Esophagus mucosa (tissue), 1 donor: ENCODE results near the gene POLR2L. TPM values are rescaled to one million over a fixed set of nuclear protein-coding genes. Genes with fewer than 3 reads are reported as not detected.

Experiments
- ATAC-seq: fragments of 200-7000 bp; cut with Tn5 transposase; one replicate; pipeline ENCODE4 v1.9.1; 2020
- total RNA-seq: library from RNA; stranded (reverse); gene quantifications from one replicate; pipeline ENCODE4 v1.2.4, GENCODE V29; 2023
- donor health status: DM: yes; HTN: yes; CAD: no.

The POLR2L gene
- total RNA-seq, result 177 TPM

DNA sequence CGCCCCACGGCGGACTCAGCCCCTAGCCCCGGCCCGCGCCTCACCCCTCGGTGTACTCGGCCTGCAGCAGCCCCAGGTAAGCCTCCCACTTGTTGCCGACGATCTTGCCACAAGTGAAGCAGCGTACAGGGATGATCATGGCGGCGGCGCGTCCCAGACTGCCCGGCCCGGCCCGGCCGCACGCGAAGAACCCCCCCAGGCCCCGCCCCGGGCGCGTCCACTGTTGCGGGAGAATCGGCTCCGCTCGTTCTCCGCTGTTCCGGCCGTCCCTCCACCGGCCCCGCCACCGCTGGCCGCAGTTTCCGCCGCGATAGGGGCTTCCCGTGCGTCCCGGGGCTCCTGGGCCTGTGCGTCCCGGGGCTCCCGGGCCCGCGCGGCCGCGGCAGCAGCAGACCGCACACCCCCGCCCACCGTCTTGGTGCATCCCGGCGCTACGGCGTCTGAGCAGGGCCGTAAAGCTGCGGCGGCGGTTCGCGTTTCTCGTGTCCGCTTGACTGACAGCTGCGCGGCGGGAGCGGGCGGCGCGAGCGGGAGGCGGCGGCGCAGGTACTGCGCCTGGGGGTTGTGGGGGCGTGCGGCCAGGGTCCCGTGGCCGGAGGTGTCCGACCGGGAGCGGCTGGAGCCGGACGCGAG lies at the start of gene POLR2L, which contains the start of gene TSPAN4:
Gene POLR2L, minus strand, starts transcription at position 160 of the 633 bp plus-strand sequence. Its CDS starts 21 bp downstream, at position 139.
Gene TSPAN4, plus strand, starts transcription at position 483 of the 633 bp plus-strand sequence. CDS start 7,453 bp downstream, outside the sequence.
- ATAC-seq, result peak; percentile 66

DNA sequence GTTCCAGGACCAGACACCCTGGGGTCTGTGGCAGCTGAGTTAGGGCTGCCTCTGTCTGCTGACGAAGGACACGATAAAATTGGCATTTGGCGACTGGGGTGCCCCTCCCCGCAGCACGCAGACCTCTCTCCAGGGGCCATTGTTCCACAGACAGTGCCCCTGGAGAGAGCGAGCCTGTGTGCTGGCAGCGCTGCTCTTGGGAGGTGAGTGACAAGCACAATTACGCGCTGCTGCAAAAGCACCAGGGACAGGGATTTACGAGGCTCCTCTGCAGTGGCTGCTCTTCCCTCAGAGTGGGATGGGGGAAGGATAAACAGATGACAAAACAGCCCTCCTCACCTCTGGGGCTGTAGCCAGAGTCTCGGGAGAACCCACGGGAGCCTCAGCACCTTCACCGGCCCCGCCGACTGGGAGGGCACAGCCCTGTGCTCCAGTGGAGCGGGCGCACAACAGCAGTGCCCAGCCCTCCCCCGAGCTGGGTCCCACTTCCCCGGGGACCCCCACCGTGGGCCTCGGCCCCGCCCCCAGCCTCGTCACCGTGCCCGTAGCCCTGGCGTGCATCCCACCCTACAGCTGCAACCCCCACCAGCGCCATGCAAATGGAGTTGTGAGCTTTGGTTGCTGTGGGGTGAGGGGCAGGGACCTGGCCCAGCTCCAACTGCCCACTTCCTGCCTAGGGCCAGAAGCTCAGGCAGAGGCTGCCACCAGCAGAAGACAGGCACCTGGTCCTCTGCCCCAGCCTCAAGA lies 48.6 kb upstream of the POLR2L start:
- no peak for ATAC-seq

DNA sequence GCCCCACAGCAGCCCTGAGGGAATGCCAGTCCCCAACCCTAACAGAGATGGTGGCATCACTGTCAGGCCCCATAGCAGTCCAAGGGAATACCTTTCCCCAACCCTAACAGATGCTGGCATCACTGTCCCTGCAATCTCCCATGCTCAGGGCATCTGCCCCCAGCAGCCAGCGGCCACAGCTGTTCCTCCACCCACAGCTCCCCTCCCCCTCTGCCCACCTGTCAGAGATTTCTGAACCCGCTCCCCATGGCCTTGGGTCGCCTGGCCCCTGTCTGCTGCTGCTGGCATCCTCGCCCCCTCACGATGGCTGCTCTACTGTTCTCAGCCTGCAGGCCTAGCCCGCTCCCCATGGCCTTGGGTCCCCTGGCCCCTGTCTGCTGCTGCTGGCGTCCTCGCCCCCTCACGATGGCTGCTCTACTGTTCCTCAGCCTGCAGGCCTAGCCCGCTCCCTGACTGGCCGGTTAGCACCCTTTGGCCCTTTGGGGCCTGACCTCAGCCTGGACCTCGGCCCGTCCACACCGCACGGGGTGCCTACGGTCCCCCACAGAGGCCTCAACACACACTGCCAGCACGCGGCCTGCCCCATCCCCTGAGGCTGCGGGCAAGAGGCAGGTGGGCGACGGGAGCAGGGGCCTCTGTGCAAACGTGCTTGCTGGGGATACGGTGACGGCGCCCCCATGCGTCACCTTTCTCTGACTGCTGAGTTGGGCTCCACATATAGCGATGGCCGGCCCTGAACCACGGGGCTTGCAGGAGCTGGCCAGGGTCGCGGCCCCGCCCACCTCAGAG lies 47.6 kb upstream of the POLR2L start:
- no peak for ATAC-seq

DNA sequence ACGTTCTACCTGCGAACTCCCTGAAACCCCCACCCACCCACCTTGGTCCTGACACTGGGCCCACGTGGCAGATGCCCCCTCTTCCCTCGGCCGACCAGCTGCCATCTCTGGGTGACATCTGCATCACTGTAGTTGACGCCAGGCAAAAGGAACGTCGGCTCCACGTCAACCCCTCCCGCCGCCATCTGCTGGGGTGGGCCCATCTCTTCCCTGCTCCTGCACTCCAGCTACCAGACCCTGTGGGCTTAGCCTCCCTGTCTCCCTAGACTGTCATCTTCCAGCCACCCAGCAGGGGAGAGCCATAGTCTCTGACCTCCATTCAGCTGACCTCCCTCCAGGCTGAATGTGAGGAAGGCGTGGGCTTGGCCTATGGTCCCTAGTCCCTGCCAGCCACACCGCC lies 46.9 kb upstream of the POLR2L start:
- ATAC-seq, result no peak

DNA sequence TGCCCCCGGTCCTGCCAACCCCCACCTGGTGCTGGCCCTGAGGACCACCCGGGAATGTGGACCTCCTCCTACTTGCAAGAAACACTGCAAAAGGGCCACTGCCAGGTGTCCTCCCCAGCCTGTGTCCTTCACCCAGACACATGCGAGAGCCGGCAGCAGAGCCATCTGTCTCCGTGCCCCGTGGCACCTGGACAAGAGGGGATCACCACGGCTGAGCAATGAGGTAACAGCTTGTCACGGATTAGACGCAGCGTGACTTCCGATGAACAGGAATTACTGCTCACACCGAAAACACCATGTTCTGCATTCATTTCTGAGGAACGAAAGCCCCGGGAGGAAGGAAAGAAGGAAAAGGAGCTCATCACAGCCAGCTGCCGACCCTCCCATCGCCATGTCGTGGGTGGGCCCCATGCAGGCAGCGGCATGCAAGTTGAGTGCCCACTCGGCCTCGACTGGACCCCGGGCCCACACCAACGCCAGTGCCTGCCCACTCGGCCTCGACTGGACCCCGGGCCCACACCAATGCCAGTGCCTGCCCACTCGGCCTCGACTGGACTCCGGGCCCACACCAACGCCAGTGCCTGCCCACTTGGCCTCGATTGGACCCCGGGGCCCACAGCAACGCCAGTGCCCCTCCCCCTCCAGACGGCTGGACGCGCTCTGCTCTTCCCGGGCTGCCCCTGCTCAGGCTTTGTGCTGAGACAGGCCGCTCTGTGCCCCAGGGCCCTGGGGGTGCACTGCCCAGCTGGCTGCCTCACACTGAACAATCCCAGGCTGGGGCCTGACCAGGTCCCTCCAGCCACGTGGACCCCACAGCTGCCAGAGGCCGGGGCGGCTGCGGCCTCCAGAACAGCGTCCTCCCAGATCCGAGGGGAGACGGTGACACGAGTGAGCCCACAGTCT lies 46.2 kb upstream of the POLR2L start:
- no peak for ATAC-seq

DNA sequence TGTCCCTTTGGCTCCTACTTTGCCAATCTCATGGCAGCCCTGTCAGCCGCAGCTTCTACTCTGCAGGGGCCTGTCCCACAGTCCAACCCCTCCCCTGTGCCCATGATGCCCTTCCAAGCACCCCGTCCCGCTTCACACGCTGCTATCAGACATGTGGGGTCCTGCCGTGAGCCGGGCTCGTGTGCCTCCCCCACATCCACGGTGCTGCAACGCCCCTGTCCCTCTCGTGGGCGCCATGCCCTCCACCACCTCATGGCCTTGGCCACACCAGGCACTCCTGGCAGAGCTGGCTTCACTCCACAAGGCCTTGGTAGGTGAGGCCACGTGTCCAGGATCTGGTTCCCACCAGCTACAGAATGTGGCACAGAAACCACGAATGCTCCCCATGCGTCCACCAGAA lies 45.3 kb upstream of the POLR2L start:
- ATAC-seq, result no peak

DNA sequence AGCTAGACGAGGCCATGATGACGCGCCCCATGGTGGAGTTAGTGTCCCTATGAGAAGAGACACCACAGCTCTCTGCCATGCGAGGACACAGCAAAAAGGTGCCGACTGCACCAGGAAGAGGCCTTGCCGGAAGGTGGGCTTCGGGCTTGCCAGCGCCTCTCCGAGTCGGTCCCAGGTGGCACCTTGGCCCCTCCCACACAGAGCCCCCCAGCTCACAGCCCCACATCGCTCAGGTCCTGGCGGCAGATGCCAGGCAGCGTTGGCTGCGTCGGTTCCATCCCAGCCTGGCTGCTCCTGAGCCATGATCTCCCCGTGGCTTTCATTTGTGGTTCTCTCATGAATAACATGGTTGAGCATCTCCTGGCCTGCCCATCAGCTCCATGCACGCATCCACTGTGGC lies 44.2 kb upstream of the POLR2L start:
- no peak for ATAC-seq

DNA sequence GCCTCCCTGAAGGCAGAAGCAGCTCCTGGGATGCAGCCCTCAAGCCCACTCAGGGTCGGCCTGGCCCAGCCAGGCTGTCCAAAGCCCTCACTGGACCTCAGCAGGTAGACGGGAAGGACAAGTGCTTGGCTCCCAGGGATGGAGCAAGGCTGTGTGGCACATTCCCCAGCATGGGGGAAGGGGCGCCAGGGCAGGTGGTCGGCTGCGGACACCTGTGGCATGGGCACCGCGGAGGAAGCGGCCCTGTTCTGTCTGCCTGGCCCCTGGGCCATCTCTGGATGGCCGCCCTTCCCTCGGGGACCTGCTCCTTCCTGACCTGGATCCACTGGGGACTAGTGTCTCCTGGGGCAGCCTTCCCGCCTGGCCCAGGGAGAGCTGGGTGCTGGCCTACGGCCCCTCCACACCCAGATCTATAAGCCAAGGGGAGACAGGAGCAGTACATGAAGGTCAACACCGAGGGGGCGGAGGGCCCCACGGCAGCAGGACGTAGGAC lies 42.3 kb upstream of the POLR2L start:
- ATAC-seq, result no peak

DNA sequence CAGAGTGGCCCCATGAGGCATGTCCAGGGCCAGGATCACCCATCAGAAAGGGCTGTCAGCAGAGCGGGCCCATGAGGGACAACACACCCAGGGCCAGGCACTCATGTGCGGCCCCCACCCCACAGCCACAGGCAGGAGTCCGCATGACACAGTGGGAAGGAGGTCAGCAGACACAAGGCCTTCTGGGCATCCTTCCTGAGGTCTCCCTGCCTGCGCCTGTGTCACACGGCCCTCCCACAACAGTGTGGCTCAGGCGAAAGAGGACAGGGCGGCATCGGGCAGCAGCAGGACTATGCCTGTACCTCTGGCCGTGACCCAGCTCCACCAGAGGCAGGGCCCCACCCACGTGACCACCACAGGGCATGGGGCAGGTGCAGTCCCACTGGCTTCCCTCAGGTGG lies 41.2 kb upstream of the POLR2L start:
- ATAC-seq, result peak; percentile 9

DNA sequence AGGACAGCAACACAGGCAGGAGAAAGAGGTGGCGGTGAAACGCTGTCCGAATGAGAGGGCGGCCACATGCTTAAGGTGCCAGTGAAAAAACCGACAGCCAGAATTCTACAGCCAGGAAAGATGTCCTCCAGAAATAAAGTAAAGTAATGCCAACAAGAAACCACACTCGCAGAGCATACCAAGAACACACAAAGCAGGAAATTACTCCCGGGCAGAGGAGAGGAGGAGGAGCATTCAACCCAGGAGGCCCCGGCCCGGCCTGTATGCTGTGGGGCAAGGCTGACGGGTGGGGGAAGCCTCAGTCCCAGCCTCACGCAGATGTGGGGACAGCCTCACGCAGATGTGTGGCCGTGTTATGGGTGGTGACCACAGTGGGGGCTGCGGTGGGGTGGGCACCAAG lies 40.3 kb upstream of the POLR2L start:
- ATAC-seq, result peak; percentile 13

DNA sequence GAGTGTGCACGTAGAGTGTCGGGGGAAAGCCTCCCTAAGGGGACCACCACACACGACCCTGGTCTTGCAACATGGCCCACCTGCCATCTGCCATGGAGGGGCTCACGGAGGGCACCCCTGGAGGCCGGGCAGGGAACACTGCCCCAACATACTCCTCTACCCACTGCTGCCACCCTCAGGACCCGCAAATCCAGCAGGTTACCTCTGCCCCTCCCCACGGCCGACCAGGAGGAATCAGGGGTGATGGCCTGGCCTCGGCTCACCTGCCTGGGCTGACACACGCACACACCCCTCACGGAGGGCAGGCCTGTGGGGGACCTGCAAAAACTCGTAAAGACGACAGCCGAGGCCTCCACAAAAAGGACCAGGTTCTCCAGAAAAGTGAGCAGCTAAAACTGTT lies 38.1 kb upstream of the POLR2L start:
- ATAC-seq, result no peak

DNA sequence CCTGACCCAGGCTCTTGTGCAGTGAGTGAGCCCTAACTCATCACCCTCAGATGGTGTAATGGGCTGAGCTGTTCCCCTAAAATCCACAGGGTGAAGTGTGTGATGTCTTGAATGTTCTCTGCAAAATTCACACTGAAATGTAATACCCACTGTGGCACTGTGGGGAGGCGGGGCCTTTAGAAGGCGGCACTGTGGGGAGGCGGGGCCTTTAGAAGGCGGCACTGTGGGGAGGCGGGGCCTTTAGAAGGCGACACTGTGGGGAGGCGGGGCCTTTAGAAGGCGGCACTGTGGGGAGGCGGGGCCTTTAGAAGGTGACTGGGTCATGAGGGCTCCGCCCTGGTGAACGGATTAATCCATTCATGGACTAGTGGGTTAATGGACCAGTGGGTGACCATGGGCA lies 35.2 kb upstream of the POLR2L start:
- ATAC-seq, result peak; percentile 11

DNA sequence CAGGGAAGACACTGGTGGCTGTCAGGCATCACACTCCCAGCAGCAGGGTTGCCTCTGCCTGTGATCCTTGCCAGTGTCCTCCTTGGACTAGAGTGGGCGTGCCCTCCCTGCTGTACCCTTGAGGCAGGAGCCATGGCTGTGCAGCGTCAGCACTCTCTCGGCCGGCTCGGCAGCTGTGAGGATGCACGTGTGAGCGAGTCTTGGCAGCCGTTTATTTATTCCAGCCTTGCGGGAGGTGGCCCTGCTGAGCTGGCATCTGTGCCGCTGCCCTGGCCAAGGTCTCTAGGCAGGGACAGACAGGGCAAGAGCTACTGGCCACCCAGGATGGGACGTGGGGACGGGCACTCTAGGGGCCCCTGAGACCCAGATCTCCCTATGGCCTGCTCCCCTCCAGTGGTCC lies 34.2 kb upstream of the POLR2L start:
- peak; percentile 82 for ATAC-seq

DNA sequence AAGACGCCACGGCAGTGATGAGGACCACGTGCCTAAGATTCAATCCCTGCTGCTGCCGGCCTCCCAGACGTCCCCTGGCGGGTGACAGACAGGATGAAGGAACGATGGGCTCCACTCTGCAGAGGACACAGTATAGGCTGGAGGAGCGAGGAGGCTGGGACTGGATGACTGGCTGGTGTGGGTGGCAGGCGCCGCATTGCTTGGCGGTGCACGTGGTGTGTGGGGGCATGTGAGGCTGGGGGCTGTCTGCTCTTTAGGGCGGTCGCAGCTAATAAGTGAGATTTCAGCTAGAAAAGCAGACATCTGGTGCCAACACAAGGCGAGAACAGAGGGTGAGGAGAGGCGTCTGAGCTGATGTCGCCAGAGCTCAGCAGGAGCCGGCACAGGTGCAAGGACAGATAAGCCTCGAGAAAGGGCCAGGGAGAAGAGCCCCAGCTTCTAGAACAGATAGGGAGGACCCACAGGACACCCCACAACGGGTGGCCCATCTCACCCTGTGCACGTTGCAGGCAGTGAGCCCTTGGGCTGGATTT lies 33.5 kb upstream of the POLR2L start:
- ATAC-seq, result peak; percentile 9

DNA sequence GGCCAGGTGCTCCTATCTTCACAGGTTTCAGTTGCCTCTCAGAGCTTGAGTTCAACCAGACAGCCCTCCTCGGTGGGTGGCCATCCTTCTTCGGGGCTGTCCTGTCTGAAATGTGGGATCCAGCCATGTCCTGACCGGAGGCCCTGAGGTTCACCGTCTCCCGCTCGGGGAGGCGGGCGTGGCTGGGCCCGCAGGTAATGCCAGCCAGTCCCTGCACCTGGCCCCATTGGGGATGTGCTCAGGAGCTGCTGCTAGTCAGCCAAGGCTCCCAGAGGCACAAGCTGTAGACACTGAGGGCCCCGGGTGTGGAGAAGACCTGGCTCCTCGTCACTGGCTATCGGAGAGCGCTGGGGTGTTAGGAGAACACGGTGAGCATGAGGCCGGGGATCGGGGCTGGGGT lies 32.9 kb upstream of the POLR2L start:
- ATAC-seq, result no peak

DNA sequence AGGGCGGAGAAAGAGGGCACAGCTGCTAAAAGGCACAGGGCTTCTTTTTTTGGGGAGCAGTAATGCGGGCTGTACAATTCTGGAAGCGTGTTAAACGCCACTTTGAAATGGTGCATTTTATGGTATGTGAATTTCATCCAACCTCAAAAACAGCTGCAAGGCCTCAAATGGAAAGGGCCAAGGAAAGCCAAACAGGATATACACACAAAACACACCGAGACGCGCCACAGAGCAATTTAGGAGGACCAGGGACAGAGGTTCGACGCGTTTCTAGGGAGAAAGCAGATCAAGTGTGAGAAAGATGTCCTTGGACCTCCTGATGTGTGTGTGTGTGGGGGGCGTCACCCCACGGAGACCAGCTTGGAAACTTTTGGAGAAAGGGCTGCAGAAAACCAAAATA lies 31.4 kb upstream of the POLR2L start:
- no peak for ATAC-seq

DNA sequence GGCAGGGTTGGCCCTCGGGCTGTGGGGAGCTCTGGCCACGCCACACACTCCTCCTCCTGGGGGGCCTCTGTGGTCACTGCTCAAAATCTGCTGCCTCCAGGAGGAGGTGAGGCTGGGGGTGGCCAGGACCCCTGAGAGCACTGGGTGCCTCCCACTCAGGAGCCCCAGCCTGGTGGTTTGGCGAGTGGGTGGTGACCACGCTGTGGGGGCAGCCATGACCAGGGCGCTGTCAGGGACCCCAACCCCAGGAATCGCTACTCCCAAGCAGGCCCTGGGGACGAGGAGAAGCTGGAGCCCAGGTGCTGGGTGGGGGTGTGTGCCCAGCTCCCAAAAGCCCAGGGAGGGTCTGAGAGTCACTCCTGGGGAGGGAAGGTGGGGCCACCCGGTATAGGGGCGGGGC lies 30.5 kb upstream of the POLR2L start:
- ATAC-seq, result no peak

DNA sequence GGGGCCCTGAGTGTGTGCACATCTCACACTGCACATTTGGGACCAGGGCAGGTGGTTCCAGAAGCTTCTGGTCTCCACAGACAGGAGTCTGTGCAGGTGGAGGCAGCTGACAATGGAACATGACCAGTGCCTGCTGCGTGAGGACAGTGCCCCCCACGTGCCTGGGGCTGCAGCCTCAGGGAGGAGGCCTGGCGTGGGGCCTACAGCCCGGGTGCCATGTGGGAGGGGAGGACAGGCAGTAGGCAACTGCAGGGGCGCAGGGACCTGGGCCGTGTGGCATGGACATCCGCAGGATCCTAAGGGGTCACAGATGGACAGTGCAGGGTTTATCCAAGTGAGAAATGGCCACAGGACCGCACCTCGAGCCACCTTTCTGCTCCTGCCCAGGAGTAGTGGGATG lies 29.1 kb upstream of the POLR2L start:
- ATAC-seq, result no peak

DNA sequence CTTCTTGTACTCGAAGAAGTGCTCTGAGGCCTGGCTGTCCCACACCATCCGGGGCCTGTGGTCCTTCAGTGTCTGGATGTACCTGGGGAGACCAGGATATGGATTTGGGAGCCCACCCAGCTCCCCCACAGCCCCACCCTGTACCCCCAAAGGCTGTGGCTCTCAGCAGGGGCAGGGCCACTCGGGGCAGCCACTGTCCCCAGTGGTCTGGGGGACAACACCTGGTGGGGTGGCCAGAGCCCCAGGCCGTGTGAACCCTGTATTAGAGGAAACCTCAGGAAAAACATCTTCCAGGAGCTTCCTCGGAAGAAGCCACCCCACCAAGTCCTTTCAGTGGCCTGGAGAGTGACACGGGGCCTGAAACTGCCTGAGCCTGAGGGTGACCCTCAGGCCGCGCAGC lies 28.1 kb upstream of the POLR2L start:
- ATAC-seq, result no peak

DNA sequence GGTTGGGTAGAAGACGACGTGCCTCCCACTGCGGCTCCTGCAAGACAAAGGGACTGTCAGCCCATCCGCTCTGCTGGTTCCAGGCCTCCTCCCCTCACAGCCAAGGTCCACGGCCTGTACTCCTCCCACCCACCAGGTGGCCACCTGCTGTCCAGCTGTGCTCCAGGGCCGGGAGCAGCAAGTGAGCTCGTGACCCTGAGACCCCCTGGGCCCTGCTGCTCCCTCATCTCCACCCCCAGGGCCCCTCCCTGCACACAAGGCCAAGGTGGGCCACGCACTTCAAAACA lies 27.7 kb upstream of the POLR2L start:
- ATAC-seq, result no peak

DNA sequence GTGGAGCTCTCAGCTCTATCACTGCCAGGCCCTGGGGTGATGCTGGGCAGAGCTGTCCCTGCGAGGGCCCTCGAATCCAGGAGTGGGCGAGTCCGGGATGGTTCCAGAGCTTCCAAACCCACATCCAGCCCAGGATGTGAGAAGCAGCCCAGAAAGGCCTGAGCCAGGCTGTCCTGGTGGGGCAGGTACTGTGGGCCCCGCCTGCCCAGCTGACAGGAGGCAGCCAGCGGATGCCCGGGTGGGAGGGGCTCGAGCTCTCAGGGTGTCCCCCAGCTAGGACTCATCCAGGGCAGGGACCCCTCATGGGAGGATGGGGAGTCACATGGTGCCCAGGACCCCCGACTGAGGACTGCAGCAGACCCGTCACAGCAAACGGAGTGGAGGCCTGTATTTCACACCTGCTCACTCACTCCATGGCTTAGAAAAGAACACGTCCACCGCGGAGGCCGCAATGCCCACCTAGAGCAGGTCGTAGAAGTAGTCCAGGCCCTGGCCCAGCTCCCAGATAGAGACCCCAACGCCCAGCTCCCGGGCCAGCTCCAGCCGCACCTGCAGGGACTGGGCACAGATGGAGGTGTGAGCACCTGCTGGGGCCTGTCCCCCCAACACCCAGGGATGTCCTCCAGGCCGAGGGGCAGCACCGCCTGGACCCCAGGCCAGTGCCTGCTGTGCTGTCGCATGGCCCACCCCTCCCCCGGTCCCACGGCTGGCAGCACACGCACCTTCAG lies 27.2 kb upstream of the POLR2L start:
- ATAC-seq, result no peak

DNA sequence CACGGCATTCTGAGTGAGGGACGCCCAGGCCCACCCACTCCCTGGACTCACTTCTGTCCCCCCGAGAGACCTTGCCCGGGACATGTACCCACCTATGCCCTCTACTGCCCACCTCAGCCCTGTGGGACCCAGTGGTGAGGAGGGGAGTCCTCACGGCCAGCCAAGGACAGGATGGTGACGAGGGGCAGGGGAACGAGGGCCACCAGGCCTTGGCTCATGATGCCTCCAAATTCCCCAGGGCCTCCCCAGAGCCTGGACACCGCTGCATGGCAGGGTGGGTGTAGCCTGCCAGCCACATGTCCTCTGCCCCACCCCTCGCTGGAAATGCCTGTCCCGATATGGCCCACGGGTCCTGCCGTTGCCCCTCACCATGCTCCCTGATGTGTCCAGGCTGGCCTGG lies 26.5 kb upstream of the POLR2L start:
- no peak for ATAC-seq
